H9 (cell line): ENCODE results near the gene TMEM242. TPM values are rescaled to one million over a fixed set of nuclear protein-coding genes. Genes with fewer than 3 reads are reported as not detected.

Experiments used
- DNase-seq: peaks from one replicate; pipeline ENCODE4 v3.0.0-alpha.2; 2017
- H2AFZ ChIP-seq: one replicate; pipeline ENCODE4 v1.6.1; 2013; ENCODE audit warnings: mild to moderate bottlenecking, low read length, control low read depth, moderate library complexity
- H2AK5ac ChIP-seq: 2 replicates; pipeline ENCODE4 v1.6.1; 2013; ENCODE audit warnings: low read length, control low read depth, mixed read lengths; ENCODE audit not compliant: insufficient read length
- H2BK120ac ChIP-seq: one replicate; pipeline ENCODE4 v1.6.1; 2013; ENCODE audit warnings: low read depth, mild to moderate bottlenecking, low read length, control low read depth, inconsistent platforms; ENCODE audit not compliant: poor library complexity, severe bottlenecking
- H2BK12ac ChIP-seq: 2 replicates; pipeline ENCODE4 v1.6.1; 2013; ENCODE audit warnings: low read length, control low read depth, mixed read lengths, low read depth; ENCODE audit not compliant: insufficient read length
- H2BK15ac ChIP-seq: 2 replicates; pipeline ENCODE4 v1.6.1; 2013; ENCODE audit warnings: low read depth, low read length, control low read depth
- H2BK20ac ChIP-seq: one replicate; pipeline ENCODE4 v1.6.1; 2013; ENCODE audit warnings: low read depth, mild to moderate bottlenecking, low read length, control low read depth, inconsistent platforms; ENCODE audit not compliant: poor library complexity, severe bottlenecking
- H2BK5ac ChIP-seq: 2 replicates; pipeline ENCODE4 v1.6.1; 2013; ENCODE audit warnings: low read length, control low read depth, mixed read lengths; ENCODE audit not compliant: insufficient read length
- H3K14ac ChIP-seq: 2 replicates; pipeline ENCODE4 v1.6.1; 2013; ENCODE audit warnings: low read length, control low read depth; ENCODE audit not compliant: insufficient read depth
- H3K18ac ChIP-seq: 2 replicates; pipeline ENCODE4 v1.6.1; 2013; ENCODE audit warnings: low read depth, mild to moderate bottlenecking, mixed read lengths, low read length, control low read depth; ENCODE audit not compliant: insufficient read length
- H3K23ac ChIP-seq: 2 replicates; pipeline ENCODE4 v1.6.1; 2013; ENCODE audit warnings: low read length, control low read depth, mixed read lengths, low read depth; ENCODE audit not compliant: insufficient read length
- H3K23me2 ChIP-seq: 2 replicates; pipeline ENCODE4 v1.6.1; 2013; ENCODE audit warnings: low read depth, mild to moderate bottlenecking, mixed read lengths, low read length, control low read depth; ENCODE audit not compliant: insufficient read length, poor library complexity, severe bottlenecking
- H3K27ac ChIP-seq: 2 replicates; pipeline ENCODE4 v1.5.1; 2013; ENCODE audit warnings: low read length, control low read depth, mixed read lengths, low read depth; ENCODE audit not compliant: insufficient read length
- H3K27me3 ChIP-seq: 2 replicates; pipeline ENCODE4 v1.6.1; 2013; ENCODE audit warnings: low read length, control low read depth, inconsistent platforms; ENCODE audit not compliant: insufficient read depth
- H3K4ac ChIP-seq: 2 replicates; pipeline ENCODE4 v1.6.1; 2013; ENCODE audit warnings: low read depth, mild to moderate bottlenecking, control low read depth, inconsistent platforms, low read length, moderate library complexity
- H3K4me1 ChIP-seq: 2 replicates; pipeline ENCODE4 v1.6.1; 2013; ENCODE audit warnings: low read length, control low read depth, inconsistent platforms; ENCODE audit not compliant: insufficient read depth
- H3K4me2 ChIP-seq: 2 replicates; pipeline ENCODE4 v1.6.1; 2013; ENCODE audit warnings: low read length, control low read depth, mixed read lengths; ENCODE audit not compliant: insufficient read length, insufficient read depth
- H3K56ac ChIP-seq: 2 replicates; pipeline ENCODE4 v1.6.1; 2013; ENCODE audit warnings: low read depth, mild to moderate bottlenecking, mixed read lengths, low read length, control low read depth; ENCODE audit not compliant: insufficient read length
- H3K79me1 ChIP-seq: 2 replicates; pipeline ENCODE4 v1.6.1; 2013; ENCODE audit warnings: low read depth, mild to moderate bottlenecking, moderate library complexity, low read length, control low read depth, inconsistent platforms; ENCODE audit not compliant: insufficient read depth, poor library complexity, severe bottlenecking
- H3K79me2 ChIP-seq: 2 replicates; pipeline ENCODE4 v1.6.1; 2013; ENCODE audit warnings: low read length, control low read depth, inconsistent platforms; ENCODE audit not compliant: insufficient read depth
- H3K9ac ChIP-seq: 2 replicates; pipeline ENCODE4 v1.6.1; 2013; ENCODE audit warnings: low read length, control low read depth, mixed read lengths; ENCODE audit not compliant: insufficient read length; ENCODE audit errors: extremely low read depth
- H3K9me3 ChIP-seq: one replicate; pipeline ENCODE4 v1.6.1; 2013; ENCODE audit warnings: low read depth, low read length, inconsistent platforms; ENCODE audit not compliant: control insufficient read depth
- H3T11ph ChIP-seq: one replicate; pipeline ENCODE4 v1.6.1; 2013; ENCODE audit warnings: mild to moderate bottlenecking, low read length, control low read depth, inconsistent platforms
- H4K20me1 ChIP-seq: one replicate; pipeline ENCODE4 v1.6.1; 2013; ENCODE audit not compliant: control insufficient read depth, insufficient read length, insufficient read depth
- H4K5ac ChIP-seq: 2 replicates; pipeline ENCODE4 v1.6.1; 2013; ENCODE audit warnings: low read depth, mild to moderate bottlenecking, mixed read lengths, low read length, control low read depth; ENCODE audit not compliant: insufficient read length
- H4K8ac ChIP-seq: replicated peaks from 2 replicates; pipeline ENCODE4 v1.6.1; 2013; ENCODE audit warnings: low read length, control low read depth, mixed read lengths, low read depth; ENCODE audit not compliant: insufficient read length
- H4K91ac ChIP-seq: 2 replicates; pipeline ENCODE4 v1.6.1; 2013; ENCODE audit warnings: low read depth, mild to moderate bottlenecking, moderate library complexity, mixed read lengths, low read length, control low read depth; ENCODE audit not compliant: insufficient read length
- H3K27ac Mint-ChIP-seq, 3 experiments: 2 replicates in 2 of 3; 3 replicates in 1 of 3; pipeline ENCODE4 v1.8.0; 2020 to 2021; ENCODE audit warnings: mixed read lengths in 3 of 3, mild to moderate bottlenecking in 1 of 3, moderate library complexity in 1 of 3
- H3K27me3 Mint-ChIP-seq: 2 replicates; pipeline ENCODE4 v1.8.0; 2021; ENCODE audit warnings: low read depth, mild to moderate bottlenecking, moderate library complexity, mixed read lengths
- H3K36me3 Mint-ChIP-seq, 3 experiments: 2 replicates in 2 of 3; 3 replicates in 1 of 3; pipeline ENCODE4 v1.8.0; 2020 to 2021; ENCODE audit warnings: low read depth in 3 of 3, mixed read lengths in 3 of 3; ENCODE audit not compliant: insufficient read depth in 1 of 3
- H3K4me1 Mint-ChIP-seq, 2 experiments: 2 replicates each; pipeline ENCODE4 v1.8.0; 2020; ENCODE audit warnings: mixed read lengths in 2 of 2
- H3K4me3 Mint-ChIP-seq, 2 experiments: 2 replicates in 1 of 2; 3 replicates in 1 of 2; pipeline ENCODE4 v1.8.0; 2020 to 2021; ENCODE audit warnings: mild to moderate bottlenecking in 2 of 2, mixed read lengths in 2 of 2, moderate library complexity in 1 of 2
- H3K9me3 Mint-ChIP-seq, 2 experiments: 2 replicates in 1 of 2; 3 replicates in 1 of 2; pipeline ENCODE4 v1.8.0; 2020; ENCODE audit warnings: mild to moderate bottlenecking in 2 of 2, mixed read lengths in 2 of 2, moderate library complexity in 1 of 2
- CTCF ChIP-seq: fragments of 200-600 bp; sonication (generic); conservative IDR thresholded peaks from 3 replicates; pipeline ENCODE4 v1.8.0; 2021; ENCODE audit warnings: antibody characterized with exemption, mild to moderate bottlenecking
- WGBS: extraction: QIAGEN DNeasy Blood & Tissue Kit; methylation state at CpG from one replicate; pipeline ENCODE4 v1.1.7; 2013; ENCODE audit warnings: missing lambda C conversion rate, low lambda C conversion rate, mixed read lengths; ENCODE audit not compliant: insufficient read length; ENCODE audit errors: extremely low coverage; 5-methylcytosine and 5-hydroxymethylcytosine counted together
- total RNA-seq: library from RNA; stranded (reverse); gene quantifications from 2 replicates; pipeline ENCODE4 v1.2.1, GENCODE V29; 2021

TMEM242 gene
- total RNA-seq, 1 experiment from 2014 or later, result 10.5 TPM

- H3K4me2 ChIP-seq, result no peak overlapping the region
- H3K79me2 ChIP-seq, result no peaks in the 10 kb centered on the region
- no peak overlapping the region for H4K91ac ChIP-seq
- H3K4ac ChIP-seq, result no peak overlapping the region
- H2BK5ac ChIP-seq, result no peak overlapping the region
- Mint-ChIP-seq H3K36me3 (peaks cover 0 to 8% (median 0%) of the 10 kb centered on the region in 3 experiments; a peak in 2 of 7 replicates), H3K4me1 (peaks cover 0 to 10% of the 10 kb centered on the region in 2 experiments; a peak in 2 of 4 replicates), H3K9me3 (peaks cover 6 to 8% of the 10 kb centered on the region in 2 experiments; a peak in 4 of 5 replicates), H3K27me3 (peaks cover 9% of the 10 kb centered on the region), H3K27ac (no peak overlapping the region), H3K4me3 (no peak overlapping the region)
- no peak overlapping the region for H2BK15ac ChIP-seq
- H3K4me1 ChIP-seq, result no peaks in the 10 kb centered on the region
- H4K5ac ChIP-seq, result no peak overlapping the region
- no CpG with 5 or more reads among the region's 8 CpGs for WGBS
- no peak overlapping the region for H3K23ac ChIP-seq
- H3K18ac ChIP-seq, result no peak overlapping the region
- no peaks in the 10 kb centered on the region for H3K23me2 ChIP-seq
- no peak overlapping the region for H2BK12ac ChIP-seq
- H2BK120ac ChIP-seq, result no peak overlapping the region
- H3K9me3 ChIP-seq, result no peaks in the 10 kb centered on the region
- DNase-seq, result no peak
- no peaks in the 10 kb centered on the region for H3K27me3 ChIP-seq
- no peak overlapping the region for H3K9ac ChIP-seq
- no peak overlapping the region for H3K27ac ChIP-seq
- no peak for TF ChIP-seq CTCF
- no peaks in the 10 kb centered on the region for H3K79me1 ChIP-seq
- H4K20me1 ChIP-seq, result no peaks in the 10 kb centered on the region
- no peak overlapping the region for H2AK5ac ChIP-seq
- no peak overlapping the region for H2AFZ ChIP-seq
- no peak overlapping the region for H2BK20ac ChIP-seq
- no peak overlapping the region for H4K8ac ChIP-seq
- no peak overlapping the region for H3K14ac ChIP-seq
- H3T11ph ChIP-seq, result no peak overlapping the region
- no peak overlapping the region for H3K56ac ChIP-seq
Measured at GRCh38 chr6:157249826-157250225, 73.5 kb downstream of the TMEM242 start.
